IMR-90 (cell line): Measurements from ENCODE around the gene TM4SF18. TPM values are rescaled to one million over a fixed set of nuclear protein-coding genes. Genes with fewer than 3 reads are reported as not detected.

Experiments used
- ATAC-seq: fragments of 200-7000 bp; cut with Tn5 transposase; 2 replicates; pipeline ENCODE4 v1.9.1; 2020; ENCODE audit warnings: low read depth, mild to moderate bottlenecking, moderate library complexity
- BruUV-seq: library from RNA; stranded (reverse); fragments of 400-500 nt; replicated peaks from 2 replicates; lab custom pipeline; 2021; lab: Mats Ljungman, UMichigan
- CTCF ChIA-PET: fragments of 300-600 bp; formaldehyde crosslinking; extraction: SDS; loops from one replicate; lab custom pipeline; 2021; ENCODE audit warnings: antibody characterized with exemption; lab: Yijun Ruan, JAX
- POLR2A ChIA-PET: fragments of 300-600 bp; sonication (Branson Sonifier 250); formaldehyde crosslinking; loops from one replicate; lab custom pipeline; 2022; ENCODE audit warnings: antibody characterized with exemption; ENCODE audit not compliant: unreplicated experiment; lab: Charles Lee
- DNase-seq: peaks from one replicate; pipeline ENCODE4 v3.0.0; 2013
- H2AFZ ChIP-seq: replicated peaks from 2 replicates; pipeline ENCODE3; 2013; ENCODE audit warnings: low read length, mild to moderate bottlenecking; ENCODE audit not compliant: poor library complexity
- H2AK5ac ChIP-seq: 2 replicates; pipeline ENCODE4 v1.6.1; 2013; ENCODE audit warnings: low read depth, low read length, inconsistent platforms
- H2AK9ac ChIP-seq: replicated peaks from 2 replicates; pipeline ENCODE3; 2013; ENCODE audit warnings: mild to moderate bottlenecking, low read depth, low read length, moderate library complexity; ENCODE audit not compliant: poor library complexity
- H2BK120ac ChIP-seq: 2 replicates; pipeline ENCODE4 v1.6.1; 2013; ENCODE audit warnings: low read depth, low read length, inconsistent platforms
- H2BK15ac ChIP-seq: 3 replicates; pipeline ENCODE4 v1.6.1; 2013; ENCODE audit warnings: low read depth, low read length, inconsistent platforms
- H2BK20ac ChIP-seq: 2 replicates; pipeline ENCODE4 v1.6.1; 2013; ENCODE audit warnings: low read depth, mild to moderate bottlenecking, inconsistent platforms, low read length, moderate library complexity
- H2BK5ac ChIP-seq: 2 replicates; pipeline ENCODE4 v1.6.1; 2013; ENCODE audit warnings: mild to moderate bottlenecking, low read depth, low read length, inconsistent platforms; ENCODE audit not compliant: poor library complexity, severe bottlenecking
- H3K14ac ChIP-seq: replicated peaks from 2 replicates; pipeline ENCODE4 v1.6.1; 2013; ENCODE audit warnings: low read depth, low read length, inconsistent platforms
- H3K18ac ChIP-seq: 2 replicates; pipeline ENCODE4 v1.6.1; 2013; ENCODE audit warnings: low read depth, low read length, control low read depth
- H3K23ac ChIP-seq: 2 replicates; pipeline ENCODE4 v1.6.1; 2013; ENCODE audit warnings: low read depth, low read length, inconsistent platforms
- H3K27ac ChIP-seq: 2 replicates; pipeline ENCODE4 v1.5.1; 2013; ENCODE audit warnings: mild to moderate bottlenecking, control low read depth, low read length; ENCODE audit not compliant: insufficient read depth
- H3K27me3 ChIP-seq: 2 replicates; pipeline ENCODE4 v1.6.1; 2013; ENCODE audit warnings: low read length; ENCODE audit not compliant: control insufficient read depth, insufficient read depth
- H3K36me3 ChIP-seq: 2 replicates; pipeline ENCODE4 v1.6.1; 2013; ENCODE audit warnings: low read length, mixed read lengths; ENCODE audit not compliant: control insufficient read depth, insufficient read depth
- H3K4ac ChIP-seq: 2 replicates; pipeline ENCODE4 v1.6.1; 2013; ENCODE audit warnings: low read depth, low read length, inconsistent platforms
- H3K4me1 ChIP-seq: 2 replicates; pipeline ENCODE4 v1.6.1; 2013; ENCODE audit warnings: low read length, mixed read lengths; ENCODE audit not compliant: control insufficient read depth, insufficient read depth
- H3K4me2 ChIP-seq: 2 replicates; pipeline ENCODE4 v1.6.1; 2013; ENCODE audit warnings: low read depth, mild to moderate bottlenecking, control low read depth, low read length, moderate library complexity
- H3K4me3 ChIP-seq: 2 replicates; pipeline ENCODE4 v1.5.1; 2013; ENCODE audit warnings: low read depth, mild to moderate bottlenecking, control low read depth, low read length, moderate library complexity; ENCODE audit not compliant: insufficient read depth
- H3K56ac ChIP-seq: 2 replicates; pipeline ENCODE4 v1.6.1; 2013; ENCODE audit warnings: low read length, inconsistent platforms; ENCODE audit not compliant: insufficient read depth; ENCODE audit errors: extremely low read depth
- H3K79me1 ChIP-seq, 2 experiments: 2 replicates each; pipeline ENCODE4 v1.6.1; 2013; ENCODE audit warnings: low read length in 2 of 2, inconsistent platforms in 1 of 2, low read depth in 1 of 2
- H3K9ac ChIP-seq: 2 replicates; pipeline ENCODE4 v1.6.1; 2013; ENCODE audit warnings: low read depth, low read length, control low read depth
- H3K9me1 ChIP-seq: 2 replicates; pipeline ENCODE4 v1.6.1; 2013; ENCODE audit warnings: low read length, inconsistent platforms; ENCODE audit not compliant: insufficient read depth
- H3K9me3 ChIP-seq: 2 replicates; pipeline ENCODE4 v1.6.1; 2013; ENCODE audit warnings: low read length; ENCODE audit not compliant: control insufficient read depth, insufficient read depth
- H4K20me1 ChIP-seq: 2 replicates; pipeline ENCODE4 v1.6.1; 2013; ENCODE audit warnings: low read length, inconsistent platforms; ENCODE audit not compliant: insufficient read depth
- H4K5ac ChIP-seq: 2 replicates; pipeline ENCODE4 v1.6.1; 2013; ENCODE audit warnings: mild to moderate bottlenecking, low read depth, low read length, control low read depth
- H4K8ac ChIP-seq, 2 experiments: 2 replicates each; pipeline ENCODE4 v1.6.1; 2013; ENCODE audit warnings: low read depth in 2 of 2, low read length in 2 of 2, control low read depth in 1 of 2, inconsistent platforms in 1 of 2
- H4K91ac ChIP-seq: 2 replicates; pipeline ENCODE4 v1.6.1; 2013; ENCODE audit warnings: low read depth, low read length, inconsistent platforms; ENCODE audit not compliant: insufficient read depth
- BHLHE40 ChIP-seq: fragments of 150-350 bp; IDR thresholded peaks from 2 replicates; pipeline ENCODE4 v1.6.1; 2016; ENCODE audit warnings: mild to moderate bottlenecking, low read depth, low read length
- CEBPB ChIP-seq: IDR thresholded peaks from 2 replicates; pipeline ENCODE4 v1.6.1; 2012; ENCODE audit warnings: low read depth, low read length, improper control_type of control experiment
- CHD1 ChIP-seq: IDR thresholded peaks from 2 replicates; pipeline ENCODE4 v1.6.1; 2012; ENCODE audit warnings: low read depth, low read length, improper control_type of control experiment
- CTCF ChIP-seq: conservative IDR thresholded peaks from 2 replicates; pipeline ENCODE4 v1.5.1; 2012; ENCODE audit warnings: mild to moderate bottlenecking, low read depth, low read length, improper control_type of control experiment
- ELK1 ChIP-seq: fragments of 150-350 bp; IDR thresholded peaks from 2 replicates; pipeline ENCODE4 v1.6.1; 2016; ENCODE audit warnings: low read depth, mild to moderate bottlenecking, low read length, moderate library complexity, borderline replicate concordance
- FOS ChIP-seq: fragments of 150-350 bp; IDR thresholded peaks from 2 replicates; pipeline ENCODE4 v1.6.1; 2016; ENCODE audit warnings: low read depth, low read length
- MAFK ChIP-seq: IDR thresholded peaks from 2 replicates; pipeline ENCODE4 v1.6.1; 2012; ENCODE audit warnings: low read depth, low read length, improper control_type of control experiment
- MAZ ChIP-seq: IDR thresholded peaks from 2 replicates; pipeline ENCODE4 v1.6.1; 2012; ENCODE audit warnings: low read depth, mild to moderate bottlenecking, low read length, improper control_type of control experiment, moderate library complexity, borderline replicate concordance
- MXI1 ChIP-seq: IDR thresholded peaks from 2 replicates; pipeline ENCODE4 v1.6.1; 2012; ENCODE audit warnings: low read depth, mild to moderate bottlenecking, low read length, moderate library complexity, borderline replicate concordance
- NFE2L2 ChIP-seq: fragments of 150-350 bp; IDR thresholded peaks from 2 replicates; pipeline ENCODE4 v1.6.1; 2016; ENCODE audit warnings: low read depth, mild to moderate bottlenecking, low read length
- POLR2A ChIP-seq: IDR thresholded peaks from 2 replicates; pipeline ENCODE4 v1.6.1; 2012; ENCODE audit warnings: mild to moderate bottlenecking, low read depth, low read length
- RAD21 ChIP-seq: IDR thresholded peaks from 2 replicates; pipeline ENCODE4 v1.6.1; 2012; ENCODE audit warnings: low read length, improper control_type of control experiment
- RCOR1 ChIP-seq: IDR thresholded peaks from 2 replicates; pipeline ENCODE4 v1.6.1; 2012; ENCODE audit warnings: mild to moderate bottlenecking, low read length, improper control_type of control experiment; ENCODE audit not compliant: insufficient replicate concordance
- RFX5 ChIP-seq: IDR thresholded peaks from 2 replicates; pipeline ENCODE4 v1.8.0; 2012; ENCODE audit warnings: low read depth, mild to moderate bottlenecking, low read length, moderate library complexity
- SMC3 ChIP-seq: fragments of 150-350 bp; IDR thresholded peaks from 2 replicates; pipeline ENCODE4 v1.6.1; 2016; ENCODE audit warnings: low read depth, mild to moderate bottlenecking, antibody characterized with exemption, low read length, moderate library complexity
- USF2 ChIP-seq: fragments of 150-350 bp; IDR thresholded peaks from 2 replicates; pipeline ENCODE4 v1.6.1; 2017; ENCODE audit warnings: mild to moderate bottlenecking, antibody characterized with exemption, low read length, low read depth
- dilution Hi-C: fragments of 300-500 bp; cut with HindIII; formaldehyde crosslinking; loops from one replicate; pipeline ENCODE4 v1.14.3; 2018; ENCODE audit warnings: low sequenced_read_pairs; ENCODE audit not compliant: unreplicated experiment
- in situ Hi-C: fragments of 300-500 bp; cut with MboI; formaldehyde crosslinking; loops from 3 replicates; pipeline ENCODE4 v1.14.3; 2019; ENCODE audit warnings: low sequenced_read_pairs, inconsistent platforms, mixed read lengths
- intact Hi-C: fragments of 100-400 bp; cut with micrococcal nuclease; formaldehyde crosslinking; loops from 2 replicates; pipeline ENCODE4 v1.10.0; 2022
- polyA plus RNA-seq, 3 experiments: library from polyadenylated mRNA; depleted of rRNA; stranded (reverse); fragments of >200 nt; gene quantifications; 2 replicates each; pipeline ENCODE4 v1.2.3, GENCODE V29; 2012; ENCODE audit warnings: low replicate concordance in 1 of 3
- total RNA-seq: library from RNA; depleted of rRNA; stranded (reverse); fragments of >200 nt; gene quantifications from 2 replicates; pipeline ENCODE4 v1.2.3, GENCODE V29; 2012

Gene TM4SF18
- total and polyA plus RNA-seq, 2 of the 4 experiments (the other 2 are of a cell fraction) = under 0.01 TPM; not detected in 1

GRCh38 chr3:149325581-149325980, 7.9 kb downstream of the TM4SF18 start:
- no peaks in the 10 kb centered on the region for H3K36me3 ChIP-seq
- H2AK5ac ChIP-seq = no peak overlapping the region
- H4K8ac ChIP-seq = no peak overlapping the region
- H3K56ac ChIP-seq = no peak overlapping the region
- H4K91ac ChIP-seq = no peak overlapping the region
- TF ChIP-seq RFX5 (no peak), NFE2L2 (no peak), ELK1 (no peak), CHD1 (no peak), RCOR1 (no peak), MAFK (no peak), BHLHE40 (no peak), SMC3 (no peak), USF2 (no peak), FOS (no peak), CEBPB (no peak), RAD21 (no peak), MXI1 (no peak), MAZ (no peak), CTCF (no peak), POLR2A (no peak)
- no peak overlapping the region for H3K27ac ChIP-seq
- H3K4me3 ChIP-seq = no peak overlapping the region
- intact Hi-C loops = no loop called here
- no peaks in the 10 kb centered on the region for H3K9me3 ChIP-seq
- no peaks in the 10 kb centered on the region for H3K4me1 ChIP-seq
- H2BK15ac ChIP-seq = no peak overlapping the region
- H3K79me1 ChIP-seq = no peaks in the 10 kb centered on the region
- H2BK20ac ChIP-seq = no peak overlapping the region
- no peak overlapping the region for H3K14ac ChIP-seq
- DNase-seq (no peak), ATAC-seq (no peak)
- no peaks in the 10 kb centered on the region for H3K9me1 ChIP-seq
- no peak overlapping the region for H3K18ac ChIP-seq
- no TSS peak for BruUV-seq
- H2BK5ac ChIP-seq = no peak overlapping the region
- in situ Hi-C loops = no loop called here
- H2AFZ ChIP-seq = no peak overlapping the region
- no peak overlapping the region for H3K23ac ChIP-seq
- H2AK9ac ChIP-seq = no peak overlapping the region
- H3K9ac ChIP-seq = no peak overlapping the region
- H2BK120ac ChIP-seq = no peak overlapping the region
- no peaks in the 10 kb centered on the region for H4K20me1 ChIP-seq
- no peak overlapping the region for H4K5ac ChIP-seq
- CTCF ChIA-PET = no interaction called here
- H3K4me2 ChIP-seq = no peak overlapping the region
- no peaks in the 10 kb centered on the region for H3K27me3 ChIP-seq
- dilution Hi-C loops = no loop called here
- POLR2A ChIA-PET = no interaction called here
- no peak overlapping the region for H3K4ac ChIP-seq
